OCI-LY7 (cell line): ENCODE results near the gene PLCG1. TPM values are rescaled to one million over a fixed set of nuclear protein-coding genes. Genes with fewer than 3 reads are reported as not detected.

Experiments
- BruUV-seq: library from RNA; stranded (reverse); fragments of 400-500 nt; replicated peaks from 2 replicates; lab custom pipeline; 2021; lab: Mats Ljungman, UMichigan
- CTCF ChIA-PET: fragments of 300-600 bp; sonication (Branson Sonifier 250); formaldehyde crosslinking; loops from one replicate; lab custom pipeline; 2022; ENCODE audit warnings: antibody characterized with exemption; ENCODE audit not compliant: unreplicated experiment; lab: Charles Lee
- POLR2A ChIA-PET: fragments of 300-600 bp; sonication (Branson Sonifier 250); formaldehyde crosslinking; loops from one replicate; lab custom pipeline; 2022; ENCODE audit warnings: antibody characterized with exemption; lab: Charles Lee
- DNase-seq: peaks from one replicate; pipeline ENCODE4 v3.0.0-alpha.2; 2015; ENCODE audit warnings: low spot score
- H2AFZ ChIP-seq: fragments of 200-600 bp; sonication (generic), shearing (Covaris generic); 2 replicates; pipeline ENCODE4 v1.6.1; 2014; ENCODE audit warnings: mild to moderate bottlenecking, antibody characterized with exemption, low read length, moderate library complexity
- H3K27ac ChIP-seq: fragments of 200-600 bp; sonication (generic); 2 replicates; pipeline ENCODE4 v1.5.1; 2014; ENCODE audit warnings: mixed run types, low read depth, mild to moderate bottlenecking, moderate library complexity, low read length, inconsistent platforms; ENCODE audit not compliant: poor library complexity, severe bottlenecking
- H3K36me3 ChIP-seq: fragments of 200-600 bp; sonication (generic); 2 replicates; pipeline ENCODE4 v1.6.1; 2014; ENCODE audit warnings: mild to moderate bottlenecking, antibody characterized with exemption, low read length, moderate library complexity, mixed read lengths; ENCODE audit not compliant: insufficient read depth
- H3K4me1 ChIP-seq: fragments of 200-600 bp; sonication (generic); 2 replicates; pipeline ENCODE4 v1.5.1; 2014; ENCODE audit warnings: mild to moderate bottlenecking, low read length; ENCODE audit not compliant: insufficient read depth, poor library complexity, severe bottlenecking
- H3K4me2 ChIP-seq: fragments of 200-600 bp; sonication (generic); 2 replicates; pipeline ENCODE4 v1.6.1; 2014; ENCODE audit warnings: mild to moderate bottlenecking, low read length
- H3K4me3 ChIP-seq: fragments of 200-600 bp; sonication (generic); 2 replicates; pipeline ENCODE4 v1.5.1; 2014; ENCODE audit warnings: mild to moderate bottlenecking, low read depth, low read length; ENCODE audit not compliant: poor library complexity, severe bottlenecking
- H3K79me2 ChIP-seq: fragments of 200-600 bp; sonication (generic); 2 replicates; pipeline ENCODE4 v1.6.1; 2016; ENCODE audit warnings: low read depth, mild to moderate bottlenecking, low read length, moderate library complexity, mixed read lengths; ENCODE audit not compliant: insufficient read depth
- H3K9me2 ChIP-seq: fragments of 200-600 bp; sonication (generic); 2 replicates; pipeline ENCODE4 v1.6.1; 2016; ENCODE audit warnings: mild to moderate bottlenecking, low read length, mixed read lengths; ENCODE audit not compliant: insufficient read depth
- H3K9me3 ChIP-seq: fragments of 200-600 bp; sonication (generic); 2 replicates; pipeline ENCODE4 v1.6.1; 2014; ENCODE audit warnings: mild to moderate bottlenecking, mixed run types, low read length, mixed read lengths
- H4K20me1 ChIP-seq: fragments of 200-600 bp; sonication (generic); 2 replicates; pipeline ENCODE4 v1.6.1; 2014; ENCODE audit warnings: mild to moderate bottlenecking, antibody characterized with exemption, low read length, moderate library complexity, mixed read lengths; ENCODE audit not compliant: insufficient read depth
- CTCF ChIP-seq: fragments of 200-600 bp; sonication (generic); conservative IDR thresholded peaks from 2 replicates; pipeline ENCODE4 v1.5.1; 2014; ENCODE audit warnings: mild to moderate bottlenecking, antibody characterized with exemption, low read length, moderate library complexity, mixed read lengths
- EZH2phosphoT487 ChIP-seq: fragments of 200-600 bp; sonication (generic); IDR thresholded peaks from 2 replicates; pipeline ENCODE4 v1.6.1; 2018; ENCODE audit warnings: low read depth, borderline replicate concordance, mild to moderate bottlenecking, mixed run types, antibody characterized with exemption, low read length, moderate library complexity, mixed read lengths
- intact Hi-C: fragments of 100-400 bp; cut with micrococcal nuclease; formaldehyde crosslinking; loops from one replicate; pipeline ENCODE4 v1.10.0; 2022; ENCODE audit not compliant: unreplicated experiment
- total RNA-seq, 2 experiments: library from RNA; depleted of rRNA in 1 of 2; stranded (reverse); fragments of >200 nt in 1 of 2; shearing (Covaris generic) in 1 of 2; gene quantifications; 2 replicates each; pipeline ENCODE4 v1.2.3, GENCODE V29; 2014 to 2022

PLCG1 gene
- total RNA-seq, 2 experiments from 2014 or later, result 103 to 121 TPM

GRCh38 chr20:41159547-41159946 lies 22.2 kb downstream of the PLCG1 start:
- no peak overlapping the region for H3K4me2 ChIP-seq
- H3K36me3 ChIP-seq, result peaks cover 48% of the 10 kb centered on the region
- H3K79me2 ChIP-seq, result peaks cover 23% of the 10 kb centered on the region
- CTCF ChIA-PET, result no interaction called here
- H2AFZ ChIP-seq, result no peak overlapping the region
- BruUV-seq, result no TSS peak
- DNase-seq, result no peak
- H3K27ac ChIP-seq, result no peak overlapping the region
- H3K9me3 ChIP-seq, result no peaks in the 10 kb centered on the region
- H3K4me3 ChIP-seq, result no peak overlapping the region
- no peaks in the 10 kb centered on the region for H4K20me1 ChIP-seq
- peaks cover 37% of the 10 kb centered on the region for H3K4me1 ChIP-seq
- no peaks in the 10 kb centered on the region for H3K9me2 ChIP-seq
- POLR2A ChIA-PET, result interaction anchor here (0.7 kb wide), 1 partner anchor 738 kb away, joined by 3 read pairs; no protein-coding TSS in a partner anchor
- intact Hi-C loops, result no loop called here
- TF ChIP-seq EZH2phosphoT487 (no peak), CTCF (no peak)

GRCh38 chr20:41160686-41161085 lies 23.3 kb downstream of the PLCG1 start:
- TF ChIP-seq CTCF, result no peak
- TF ChIP-seq EZH2phosphoT487, result no peak
- Histone ChIP-seq H3K27ac (no peak overlapping the region), H3K4me1 (peaks cover 28% of the 10 kb centered on the region), H3K9me2 (no peaks in the 10 kb centered on the region), H3K4me2 (no peak overlapping the region), H3K36me3 (peaks cover 60% of the 10 kb centered on the region), H4K20me1 (no peaks in the 10 kb centered on the region), H3K79me2 (peaks cover 21% of the 10 kb centered on the region), H3K9me3 (no peaks in the 10 kb centered on the region), H2AFZ (no peak overlapping the region), H3K4me3 (no peak overlapping the region)
- intact Hi-C loops, result no loop called here
- ChIA-PET POLR2A (interaction anchor here (0.6 kb wide), 1 partner anchor 40 kb away, joined by 3 read pairs; no protein-coding TSS in a partner anchor), CTCF (no interaction called here)
- DNase-seq, result no peak
- TSS peak; percentile 53 for BruUV-seq

GRCh38 chr20:41161886-41162285 lies 24.5 kb downstream of the PLCG1 start:
- Histone ChIP-seq H3K36me3 (peaks cover 72% of the 10 kb centered on the region), H3K9me2 (no peaks in the 10 kb centered on the region), H4K20me1 (no peaks in the 10 kb centered on the region), H3K79me2 (peaks cover 21% of the 10 kb centered on the region), H3K9me3 (no peaks in the 10 kb centered on the region), H3K4me3 (no peak overlapping the region), H3K4me2 (no peak overlapping the region), H3K27ac (no peak overlapping the region), H3K4me1 (peaks cover 16% of the 10 kb centered on the region), H2AFZ (no peak overlapping the region)
- no peak for TF ChIP-seq EZH2phosphoT487
- no peak for TF ChIP-seq CTCF
- intact Hi-C loops, result no loop called here
- ChIA-PET CTCF (no interaction called here), POLR2A (interaction anchor here (0.7 kb wide), 1 partner anchor 63 kb away, joined by 3 read pairs; no protein-coding TSS in a partner anchor)
- DNase-seq, result no peak
- no TSS peak for BruUV-seq
